GM12865 (cell line): Measurements from ENCODE around the gene ST7.

ENCODE experiments used
- DNase-seq: peaks from one replicate; pipeline ENCODE4 v3.0.0; 2010; ENCODE audit warnings: low read depth
- H3K4me3 ChIP-seq: 2 replicates; pipeline ENCODE4 v1.5.1; 2011; ENCODE audit warnings: mild to moderate bottlenecking, low read depth, low read length, control low read depth
- CTCF ChIP-seq: IDR thresholded peaks from 2 replicates; pipeline ENCODE4 v1.5.1; 2011; ENCODE audit warnings: low read length, control low read depth, low read depth, inconsistent platforms; ENCODE audit not compliant: insufficient read depth; ENCODE audit errors: missing control alignments

ST7 gene

DNA sequence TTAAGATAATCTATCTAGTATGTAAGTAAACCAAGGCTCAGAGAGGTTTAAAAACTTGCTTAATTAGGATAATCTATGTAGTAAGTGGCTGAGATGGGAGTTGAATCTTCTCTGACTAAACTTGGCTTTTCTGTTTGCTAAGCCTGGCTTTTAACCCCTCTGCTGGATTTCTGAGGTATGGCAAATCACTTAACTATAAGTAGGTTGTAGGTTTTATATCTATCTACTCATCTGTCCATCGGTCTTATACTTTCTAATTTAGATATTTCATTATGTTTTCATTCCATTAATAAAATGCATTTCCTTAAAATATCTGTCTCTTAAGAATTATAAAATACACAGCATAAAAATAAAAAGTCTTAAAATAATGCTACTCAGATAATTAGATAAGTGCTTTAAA, 59.4 kb downstream of the ST7 start:
- peak; percentile 84 for DNase-seq

GRCh38 chr7:117014099-117014656, 60.9 kb downstream of the ST7 start:
- DNase-seq = no peak
- H3K4me3 ChIP-seq = peak overlapping the region; percentile 82
- no peak for TF ChIP-seq CTCF

More for the DNA sequence above, 59.4 kb downstream of the ST7 start:
- H3K4me3 ChIP-seq = no peak overlapping the region
- peak; percentile 53 for TF ChIP-seq CTCF

DNA sequence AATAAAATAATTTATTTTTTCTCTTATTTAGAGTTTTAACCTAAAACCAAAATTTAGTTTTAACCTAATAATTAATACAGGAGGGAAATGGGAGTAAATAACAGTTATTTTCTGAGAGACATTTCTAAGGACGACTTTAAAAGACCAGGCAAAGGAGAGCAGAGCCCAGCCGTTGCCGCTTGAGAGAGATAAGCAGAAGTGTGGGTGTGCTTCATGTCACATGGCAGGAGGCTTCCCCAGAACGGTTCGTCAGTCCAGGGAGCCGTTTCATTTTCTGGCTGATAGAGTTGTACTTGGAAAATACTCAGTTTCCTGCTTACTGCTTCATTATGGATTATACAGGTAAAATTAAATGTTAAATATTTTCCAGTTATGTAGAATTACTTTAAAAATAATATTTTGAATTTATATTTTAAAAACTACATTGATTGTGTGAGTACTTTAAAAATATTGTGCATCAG, 61.4 kb downstream of the ST7 start:
- H3K4me3 ChIP-seq = peak overlapping the region; percentile 82
- DNase-seq = peak; percentile 86
- TF ChIP-seq CTCF = no peak

DNA sequence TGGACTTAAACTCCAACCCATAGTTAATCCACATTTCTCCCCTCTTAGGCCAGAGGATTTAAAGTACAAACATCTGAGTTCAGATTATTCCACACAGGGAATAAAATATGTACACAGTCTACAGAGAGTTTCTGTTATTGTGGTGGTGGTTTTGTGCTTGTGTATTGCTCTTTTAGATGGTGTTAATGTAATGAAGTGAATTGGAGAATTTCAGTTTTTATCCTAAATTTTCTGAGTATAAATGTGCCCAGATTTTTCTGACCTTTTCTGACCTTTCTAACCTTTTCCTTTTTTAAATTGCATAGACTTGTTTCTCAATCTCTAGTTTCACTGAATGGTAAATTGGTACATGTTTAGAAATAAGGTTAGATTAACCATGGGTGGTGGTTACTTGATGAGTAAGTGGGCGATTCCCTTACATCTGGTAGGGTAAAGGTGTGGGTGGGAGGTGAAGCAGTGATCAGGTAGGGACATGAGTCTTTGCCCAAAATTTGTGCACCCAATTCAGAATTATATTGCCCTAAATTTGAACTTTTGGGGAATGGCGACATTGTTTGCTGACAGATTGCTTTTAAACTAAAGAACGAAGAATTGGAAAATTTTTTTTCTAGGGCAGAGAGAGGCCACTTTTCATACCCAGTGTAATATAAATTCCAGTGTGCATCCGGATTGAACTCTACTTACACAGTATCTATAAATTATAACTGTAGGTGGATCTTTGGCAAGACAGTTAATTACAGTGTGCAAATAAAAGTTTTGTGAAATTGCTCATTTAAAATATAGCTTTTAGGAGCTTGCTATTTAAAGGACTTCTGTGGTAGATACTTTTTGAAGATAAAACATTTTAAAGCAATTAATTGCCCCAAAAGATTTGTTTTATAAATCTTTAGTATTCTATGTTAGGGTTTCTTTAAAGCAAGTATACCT, 62.2 kb downstream of the ST7 start:
- DNase-seq = peak; percentile 34
- peak overlapping the region; percentile 82 for H3K4me3 ChIP-seq
- no peak for TF ChIP-seq CTCF

DNA sequence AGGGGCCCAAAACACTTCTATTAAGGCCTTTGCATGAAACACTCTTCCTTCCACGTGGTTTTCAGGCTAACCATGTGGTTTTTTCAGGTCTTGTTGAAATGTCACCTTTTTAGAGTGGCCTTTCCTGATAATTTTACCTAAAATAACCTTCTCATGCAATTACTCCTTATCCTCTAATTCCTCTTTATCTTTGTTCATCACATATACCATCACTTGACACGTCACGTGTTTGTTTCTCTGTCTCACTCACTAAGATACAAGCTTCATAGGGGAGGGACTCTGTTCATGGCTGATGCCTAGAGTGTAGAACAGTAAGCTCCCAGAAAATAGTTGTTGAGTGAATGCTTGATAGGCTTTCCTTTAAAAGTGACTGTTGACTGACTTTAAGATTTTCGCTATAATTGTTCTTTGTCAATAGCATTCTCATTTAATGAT, 63.7 kb downstream of the ST7 start:
- DNase-seq = peak; percentile 42
- TF ChIP-seq CTCF = no peak
- peak overlapping the region; percentile 82 for H3K4me3 ChIP-seq

DNA sequence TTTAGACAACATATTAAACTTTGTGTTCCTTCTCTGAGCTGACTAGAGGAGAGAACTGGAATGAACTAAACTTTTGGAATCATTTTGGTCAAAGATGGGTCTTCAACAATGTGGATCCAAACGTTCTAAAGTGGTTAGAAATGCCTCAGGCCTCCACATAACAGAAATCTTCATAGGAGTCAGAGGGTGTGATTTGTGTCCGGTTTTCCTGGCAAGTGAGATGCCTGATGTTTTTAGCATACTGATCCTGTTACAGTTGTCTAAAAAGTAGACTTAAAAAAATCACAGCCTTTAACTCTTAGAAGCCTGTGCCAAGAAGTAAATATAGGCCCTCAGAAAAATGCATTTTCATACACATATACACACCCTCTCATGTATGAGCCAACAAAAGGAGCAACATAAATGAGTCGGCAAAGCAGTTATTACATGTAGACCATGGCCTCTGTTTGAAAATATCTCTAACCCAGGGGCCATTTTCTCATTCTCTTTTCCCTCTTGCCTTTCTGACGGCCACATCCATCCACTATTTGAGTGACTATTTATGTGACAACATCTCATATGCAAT, 64.5 kb downstream of the ST7 start:
- H3K4me3 ChIP-seq = no peak overlapping the region
- no peak for TF ChIP-seq CTCF
- no peak for DNase-seq
